ENCODE data around the gene PUS1. TPM values are rescaled to one million over a fixed set of nuclear protein-coding genes. Genes with fewer than 3 reads are reported as not detected.

Gene PUS1
- total RNA-seq, 2 donors from 2014 or later = 37.3 to 56.7 TPM

DNA sequence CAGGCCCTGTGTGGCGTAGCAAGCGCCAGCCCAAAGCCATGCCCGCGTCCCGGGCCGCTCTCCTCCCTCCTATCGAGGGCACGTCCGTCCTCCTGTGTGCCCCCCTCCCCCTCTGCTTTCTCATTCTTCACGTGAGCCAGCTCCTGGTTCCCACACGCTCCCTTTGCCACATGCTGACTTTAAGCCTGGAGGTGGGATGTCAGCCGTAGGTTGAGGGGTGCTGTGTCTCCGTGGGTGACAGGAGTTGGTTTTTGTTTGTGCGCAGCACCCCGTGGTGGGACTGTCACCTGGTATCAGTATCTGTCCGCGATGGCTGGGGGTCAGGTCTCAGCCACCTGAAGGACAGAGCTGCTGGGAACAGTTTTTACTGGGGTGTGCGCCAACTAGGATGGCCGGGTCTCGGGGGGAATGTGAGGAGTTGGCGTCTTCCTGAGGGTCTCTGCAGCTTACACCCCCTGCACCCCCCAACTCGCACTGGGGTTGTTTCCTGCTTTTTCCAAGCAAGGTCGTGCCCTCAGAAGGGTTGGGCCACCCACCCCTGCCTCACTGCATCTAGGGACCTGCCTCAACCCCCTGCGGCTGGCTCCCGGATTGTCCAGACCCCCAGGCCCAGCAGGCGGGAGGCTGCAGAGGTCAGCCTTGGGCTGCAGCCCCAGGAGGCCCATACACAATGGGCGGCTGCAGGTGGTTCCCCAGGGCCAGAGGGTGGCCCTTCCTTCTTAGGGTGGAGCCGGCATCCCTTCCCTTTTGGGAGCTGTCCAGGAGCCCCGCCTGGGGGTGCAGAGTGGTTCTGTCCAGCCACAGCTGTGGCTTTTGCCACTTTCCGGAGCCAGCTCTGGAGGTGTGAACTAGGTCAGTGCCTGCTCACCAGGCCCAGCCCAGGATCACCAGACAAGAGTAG is 27.4 kb upstream of the PUS1 start:
- H3K9me3 Mint-ChIP-seq = no peaks in the 10 kb centered on the region
- no peaks in the 10 kb centered on the region for H3K27me3 ChIP-seq (ENCODE audit: control insufficient read depth, insufficient read depth, low read length, poor library complexity, severe bottlenecking)
- peak overlapping the region; percentile 44 for H3K27ac Mint-ChIP-seq
- peaks cover 26% of the 10 kb centered on the region for H3K36me3 ChIP-seq (ENCODE audit: control insufficient read depth, insufficient read depth, low read length)
- TF ChIP-seq, protein P1, sequence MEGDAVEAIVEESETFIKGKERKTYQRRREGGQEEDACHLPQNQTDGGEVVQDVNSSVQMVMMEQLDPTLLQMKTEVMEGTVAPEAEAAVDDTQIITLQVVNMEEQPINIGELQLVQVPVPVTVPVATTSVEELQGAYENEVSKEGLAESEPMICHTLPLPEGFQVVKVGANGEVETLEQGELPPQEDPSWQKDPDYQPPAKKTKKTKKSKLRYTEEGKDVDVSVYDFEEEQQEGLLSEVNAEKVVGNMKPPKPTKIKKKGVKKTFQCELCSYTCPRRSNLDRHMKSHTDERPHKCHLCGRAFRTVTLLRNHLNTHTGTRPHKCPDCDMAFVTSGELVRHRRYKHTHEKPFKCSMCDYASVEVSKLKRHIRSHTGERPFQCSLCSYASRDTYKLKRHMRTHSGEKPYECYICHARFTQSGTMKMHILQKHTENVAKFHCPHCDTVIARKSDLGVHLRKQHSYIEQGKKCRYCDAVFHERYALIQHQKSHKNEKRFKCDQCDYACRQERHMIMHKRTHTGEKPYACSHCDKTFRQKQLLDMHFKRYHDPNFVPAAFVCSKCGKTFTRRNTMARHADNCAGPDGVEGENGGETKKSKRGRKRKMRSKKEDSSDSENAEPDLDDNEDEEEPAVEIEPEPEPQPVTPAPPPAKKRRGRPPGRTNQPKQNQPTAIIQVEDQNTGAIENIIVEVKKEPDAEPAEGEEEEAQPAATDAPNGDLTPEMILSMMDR (conservative IDR thresholded peaks at IDR 0.05) = no peak
- no peak overlapping the region for H3K9ac ChIP-seq (ENCODE audit: extremely low read depth, low read length, poor library complexity, severe bottlenecking)
- 91 to 93% methylated on average over 15 to 30 of the region's 30 CpGs for WGBS, 2 experiments (ENCODE audit: insufficient coverage in 1 of 2, insufficient read length in 1 of 2)
- H3K9me3 ChIP-seq (ENCODE audit: control insufficient read depth, low read length) = no peaks in the 10 kb centered on the region
- H3K4me1 Mint-ChIP-seq = peaks cover 5% of the 10 kb centered on the region
- no peak overlapping the region for H3K4me3 Mint-ChIP-seq
- H3K4me1 ChIP-seq (ENCODE audit: control insufficient read depth, insufficient read depth, low read length) = peaks cover 5% of the 10 kb centered on the region
- no peaks in the 10 kb centered on the region for H3K27me3 Mint-ChIP-seq (ENCODE audit: insufficient read depth)
- H3K27ac ChIP-seq (ENCODE audit: low read depth, low read length) = no peak overlapping the region
- H3K4me3 ChIP-seq (ENCODE audit: low read length) = no peak overlapping the region
- no peak for DNase-seq
- H3K36me3 Mint-ChIP-seq (ENCODE audit: low read depth) = peaks cover 19% of the 10 kb centered on the region

DNA sequence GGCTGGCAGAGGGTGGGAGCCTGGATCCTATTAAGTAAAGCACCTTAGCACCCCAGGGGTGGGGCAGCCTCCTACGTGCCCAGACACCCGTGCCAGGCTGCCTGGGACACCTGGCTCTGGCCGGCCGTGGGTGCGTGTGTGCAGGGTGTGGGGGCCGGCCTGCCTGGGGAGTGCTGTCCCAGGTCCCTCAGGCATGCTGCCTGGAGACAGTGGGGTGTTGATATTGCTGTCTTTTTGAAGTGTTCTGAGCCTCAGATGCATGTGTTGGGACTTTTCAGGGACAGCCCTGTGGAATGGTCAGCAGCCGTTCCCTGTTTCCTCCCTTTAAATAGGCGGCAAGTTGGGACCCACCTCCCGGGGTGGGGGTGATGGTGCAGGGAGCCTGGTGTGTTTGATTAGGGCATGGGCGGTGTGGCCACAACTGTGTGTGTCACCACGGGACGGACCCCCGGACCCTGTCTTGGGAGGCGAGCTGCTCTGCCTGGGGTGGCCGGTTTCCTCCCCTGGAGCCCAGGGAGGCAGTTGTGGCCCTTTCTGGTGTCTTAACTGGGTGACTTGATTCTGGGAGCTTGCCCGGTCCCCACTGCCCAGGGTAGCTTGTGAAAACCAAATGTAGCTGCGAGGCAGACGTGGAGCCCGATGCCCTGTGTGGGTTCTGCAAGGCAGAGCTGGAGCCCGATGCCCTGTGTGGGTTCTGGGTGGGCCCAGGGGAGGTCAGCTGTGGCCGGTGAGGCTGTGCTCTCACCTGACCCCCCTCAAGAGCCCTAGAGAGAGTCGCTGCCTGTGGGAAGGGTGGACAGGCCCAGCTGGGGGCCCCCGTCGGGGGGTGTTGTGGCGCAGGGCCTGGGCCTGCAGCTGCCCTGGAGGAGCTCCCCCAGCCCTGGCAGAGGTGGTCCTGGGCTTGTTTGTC is 26.5 kb upstream of the PUS1 start:
- H3K36me3 Mint-ChIP-seq (ENCODE audit: low read depth) = peaks cover 16% of the 10 kb centered on the region
- DNase-seq = no peak
- 92 to 98% methylated on average over 15 to 25 of the region's 25 CpGs for WGBS, 2 experiments (ENCODE audit: insufficient coverage in 1 of 2, insufficient read length in 1 of 2)
- Histone ChIP-seq H3K27me3 (ENCODE audit: control insufficient read depth, insufficient read depth, low read length, poor library complexity, severe bottlenecking) (no peaks in the 10 kb centered on the region), H3K4me1 (ENCODE audit: control insufficient read depth, insufficient read depth, low read length) (peaks cover 5% of the 10 kb centered on the region), H3K9me3 (ENCODE audit: control insufficient read depth, low read length) (no peaks in the 10 kb centered on the region), H3K4me3 (ENCODE audit: low read length) (no peak overlapping the region), H3K36me3 (ENCODE audit: control insufficient read depth, insufficient read depth, low read length) (peaks cover 17% of the 10 kb centered on the region), H3K27ac (ENCODE audit: low read depth, low read length) (no peak overlapping the region), H3K9ac (ENCODE audit: extremely low read depth, low read length, poor library complexity, severe bottlenecking) (no peak overlapping the region)
- peak overlapping the region; percentile 58 for H3K27ac Mint-ChIP-seq
- H3K9me3 Mint-ChIP-seq = no peaks in the 10 kb centered on the region
- H3K4me1 Mint-ChIP-seq = peaks cover 3% of the 10 kb centered on the region
- H3K27me3 Mint-ChIP-seq (ENCODE audit: insufficient read depth) = no peaks in the 10 kb centered on the region
- no peak overlapping the region for H3K4me3 Mint-ChIP-seq
- TF ChIP-seq, protein P1 (conservative IDR thresholded peaks at IDR 0.05) = no peak
